ENCODE results near the gene PTPRU.
"Not testable (repeated sequence)": the region's sequence is repeated elsewhere in the genome, so short reads cannot be mapped to it uniquely, and the experiment has no call there.

PTPRU gene

DNA sequence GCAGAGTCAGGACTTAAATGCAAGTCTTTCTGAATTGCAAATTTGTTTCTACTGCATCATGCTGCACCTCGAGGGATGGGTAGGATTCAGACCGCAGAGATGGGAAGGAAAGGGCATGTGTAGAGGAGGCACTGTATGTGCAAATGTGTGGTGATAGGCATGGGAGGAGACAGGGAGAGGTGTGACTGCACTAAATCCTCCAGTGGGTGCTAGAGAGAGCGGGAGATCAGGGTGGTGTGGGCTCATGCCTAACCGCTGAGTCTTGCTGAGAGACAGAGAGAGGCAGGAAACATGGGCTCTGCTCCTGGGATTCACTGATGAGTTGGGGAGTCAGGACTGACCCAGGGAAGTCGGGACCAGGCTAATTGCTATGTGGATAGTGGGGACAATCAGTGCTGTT lies 61.1 kb downstream of the PTPRU start:
- DNase-seq, result no peak

DNA sequence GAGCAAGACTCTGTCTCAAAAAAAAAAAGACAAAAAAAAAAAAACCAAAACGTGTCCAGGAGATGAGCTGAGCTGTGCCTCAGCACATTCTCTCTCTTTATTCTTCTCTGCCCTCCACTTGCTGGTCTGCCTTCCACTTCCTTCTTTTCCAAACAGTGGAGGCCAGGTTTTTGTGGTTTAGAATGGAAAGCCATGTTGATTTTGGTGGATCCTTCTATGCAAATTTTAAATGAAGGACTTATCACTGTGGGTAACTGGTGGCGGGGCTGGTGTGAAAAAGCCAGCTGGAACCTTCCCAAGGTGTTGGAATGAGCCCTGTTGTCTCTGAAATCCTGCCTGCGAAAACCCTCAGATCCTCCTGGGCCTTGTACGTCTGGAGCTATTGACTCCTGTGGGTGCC lies 61.9 kb downstream of the PTPRU start:
- no peak for DNase-seq

DNA sequence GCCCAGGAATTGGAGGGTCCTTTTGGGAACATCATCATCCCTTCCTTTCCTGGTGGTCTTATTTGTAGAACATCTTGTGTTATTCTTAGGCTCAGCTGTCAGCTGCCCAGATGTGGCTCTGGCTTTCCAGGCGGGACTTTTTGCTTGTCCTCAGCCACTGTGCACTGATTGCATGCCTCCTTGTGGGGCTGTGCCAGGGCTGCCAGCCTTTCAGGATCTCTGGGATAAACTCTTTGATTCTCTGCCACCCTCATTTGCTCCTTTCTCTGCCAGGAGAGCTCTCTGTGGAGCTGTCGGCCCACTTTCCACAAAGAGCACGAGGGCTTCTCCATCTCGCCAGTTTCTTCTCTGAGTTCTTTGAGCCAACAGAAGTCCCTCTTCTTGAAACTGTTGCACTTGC lies 63.1 kb downstream of the PTPRU start:
- DNase-seq, result no peak

DNA sequence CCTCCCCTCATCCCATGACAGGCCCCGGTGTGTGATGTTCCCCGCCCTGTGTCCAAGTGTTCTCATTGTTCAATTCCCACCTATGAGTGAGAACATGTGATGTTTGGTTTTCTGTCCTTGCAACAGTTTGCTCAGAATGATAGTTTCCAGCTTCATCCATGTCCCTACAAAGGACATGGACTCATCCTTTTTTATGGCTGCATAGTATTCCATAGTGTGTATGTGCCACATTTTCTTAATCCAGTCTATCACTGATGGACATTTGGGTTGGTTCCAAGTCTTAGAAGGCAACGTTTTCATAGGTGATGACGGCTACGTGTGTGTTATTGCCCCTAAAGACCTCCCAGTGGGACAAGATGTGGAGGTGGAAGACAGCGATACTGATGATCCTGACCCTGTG lies 65.4 kb downstream of the PTPRU start:
- DNase-seq, result not testable (repeated sequence)

DNA sequence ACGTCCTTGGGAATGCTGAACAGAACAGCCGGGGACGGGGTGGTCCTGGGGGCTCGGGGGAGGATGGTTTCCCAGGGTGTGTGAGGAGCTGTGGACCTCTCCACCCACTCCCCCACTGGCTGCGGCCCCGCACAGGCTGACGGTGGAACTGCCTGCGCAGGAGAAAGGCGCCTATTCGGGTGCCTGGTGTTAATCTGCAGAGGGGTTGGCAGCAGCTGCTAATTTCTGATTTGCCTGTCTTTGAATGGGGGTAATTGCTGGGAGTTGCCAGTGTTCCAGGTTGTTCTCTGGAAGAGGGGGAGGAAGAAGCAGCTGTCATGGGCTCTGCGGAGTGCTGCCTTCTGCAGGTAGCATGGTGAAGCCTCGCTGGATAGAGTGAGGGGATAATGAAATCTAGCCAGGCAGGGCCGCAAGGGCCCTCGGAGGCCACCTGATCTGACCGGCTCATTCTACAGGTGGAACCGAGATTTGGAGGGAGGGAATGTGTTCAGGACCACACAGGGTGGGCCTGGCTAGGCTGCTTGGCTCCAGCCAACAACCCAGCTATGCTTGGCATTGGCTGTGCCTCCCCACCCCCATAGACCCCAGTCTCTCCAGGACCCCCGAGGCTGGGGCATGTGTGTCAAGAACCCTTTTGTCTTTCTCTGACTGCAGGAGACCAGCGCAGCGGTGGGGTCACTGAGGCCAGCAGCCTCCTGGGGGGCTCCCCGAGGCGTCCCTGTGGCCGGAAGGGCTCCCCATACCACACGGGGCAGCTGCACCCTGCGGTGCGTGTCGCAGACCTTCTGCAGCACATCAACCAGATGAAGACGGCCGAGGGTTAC lies 67.1 kb downstream of the PTPRU start:
- DNase-seq, result no peak

DNA sequence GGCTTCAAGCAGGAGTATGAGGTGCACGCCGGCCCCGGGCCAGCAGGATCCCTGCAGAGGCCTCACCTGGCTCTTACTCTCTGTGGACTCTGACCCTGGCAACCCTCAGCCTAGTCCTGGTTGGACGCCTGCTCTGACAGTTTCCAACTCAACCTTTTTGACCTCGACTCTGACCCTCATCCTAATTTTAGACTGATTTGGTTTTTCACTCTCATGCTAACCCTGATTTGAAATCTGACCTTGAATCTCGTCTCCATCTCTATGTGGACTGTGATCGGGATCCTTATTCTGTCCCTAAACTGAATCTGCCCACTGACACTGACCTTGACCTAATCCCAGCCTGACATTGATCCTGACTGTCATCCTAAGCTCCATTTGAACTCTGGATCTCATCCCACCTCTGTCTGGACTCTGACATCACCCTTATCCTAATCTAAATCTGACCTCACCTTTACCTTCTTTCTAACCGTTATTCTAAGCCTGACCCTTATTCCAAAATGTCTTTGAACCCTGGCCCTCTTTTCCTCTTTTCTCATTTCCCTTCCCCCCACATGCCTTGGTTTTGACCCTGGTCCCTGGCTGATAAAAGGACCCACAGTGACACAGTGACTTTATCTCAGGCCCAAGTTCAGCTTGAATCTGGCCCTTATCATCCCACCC lies 67.8 kb downstream of the PTPRU start:
- DNase-seq, result no peak

DNA sequence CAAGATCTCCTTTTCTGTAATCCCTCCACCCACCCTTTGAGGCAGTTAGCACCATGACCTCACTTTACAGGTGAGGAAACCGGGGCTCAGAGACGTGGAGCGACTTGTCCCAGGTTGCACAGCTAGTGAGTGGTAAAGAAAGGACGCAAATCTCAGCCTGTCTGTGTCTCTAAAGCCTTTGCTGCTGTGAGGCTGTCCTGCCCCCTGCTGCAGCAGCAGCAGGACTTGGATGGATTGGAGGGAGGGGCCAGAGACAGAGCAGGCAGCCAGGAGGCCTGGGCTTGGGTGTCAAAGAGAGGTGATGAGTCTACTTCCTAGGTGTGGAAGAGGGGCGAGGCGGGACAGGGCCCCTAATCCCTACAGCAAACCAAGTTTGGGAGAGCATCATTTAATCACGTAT lies 69.6 kb downstream of the PTPRU start:
- DNase-seq, result no peak

DNA sequence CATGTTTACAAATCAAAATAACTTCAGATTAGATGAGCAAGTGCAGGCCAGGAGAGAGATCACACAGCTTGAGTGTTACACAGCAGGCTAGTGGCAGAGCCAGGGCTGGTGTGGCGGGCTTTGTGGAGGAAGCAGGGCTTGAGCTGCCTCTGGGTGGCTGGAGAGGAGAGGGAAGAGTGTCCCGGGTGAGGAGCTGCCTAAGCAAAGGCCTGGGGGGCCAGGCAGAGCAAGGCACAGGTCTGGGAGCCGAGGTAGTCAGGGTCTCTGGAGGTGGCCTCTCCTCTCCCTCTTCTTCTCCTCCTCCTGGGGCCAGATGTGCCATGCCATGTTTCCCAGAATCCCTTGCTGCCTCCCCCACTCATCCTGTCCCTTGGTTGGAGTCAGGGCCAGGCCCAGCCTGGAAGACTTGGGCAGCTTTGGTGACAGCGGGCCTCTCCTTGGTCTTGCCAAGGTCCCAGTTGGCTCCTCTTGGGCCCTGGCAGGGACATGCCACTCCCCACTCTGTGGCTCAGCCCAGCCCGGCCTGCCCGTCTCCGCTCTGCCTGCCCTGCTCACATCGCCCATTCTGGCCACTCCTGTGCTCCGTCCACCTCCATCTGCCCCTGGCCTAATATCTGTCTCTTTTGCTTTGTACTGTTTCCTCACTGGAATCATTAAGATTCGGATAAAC lies 70.3 kb downstream of the PTPRU start:
- no peak for DNase-seq

DNA sequence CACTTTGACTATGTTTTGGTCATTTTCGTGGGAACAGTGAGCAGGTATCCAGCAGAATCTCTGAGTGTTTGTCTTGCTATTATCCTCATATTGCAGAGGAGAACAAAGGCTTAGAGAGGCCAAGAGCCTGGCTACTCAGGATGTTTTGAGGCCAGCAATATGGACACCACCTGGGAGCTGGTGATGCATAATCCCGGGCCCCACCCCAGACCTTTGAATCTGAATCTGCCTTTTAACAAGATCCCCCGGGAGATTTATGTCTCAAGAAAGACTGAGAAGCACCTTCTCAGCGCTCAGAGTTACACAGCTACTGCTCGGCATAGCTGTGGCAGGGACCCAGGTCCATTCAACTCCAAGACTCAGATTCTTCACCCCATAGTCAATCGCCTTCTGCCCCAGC lies 72.8 kb downstream of the PTPRU start:
- DNase-seq, result no peak

DNA sequence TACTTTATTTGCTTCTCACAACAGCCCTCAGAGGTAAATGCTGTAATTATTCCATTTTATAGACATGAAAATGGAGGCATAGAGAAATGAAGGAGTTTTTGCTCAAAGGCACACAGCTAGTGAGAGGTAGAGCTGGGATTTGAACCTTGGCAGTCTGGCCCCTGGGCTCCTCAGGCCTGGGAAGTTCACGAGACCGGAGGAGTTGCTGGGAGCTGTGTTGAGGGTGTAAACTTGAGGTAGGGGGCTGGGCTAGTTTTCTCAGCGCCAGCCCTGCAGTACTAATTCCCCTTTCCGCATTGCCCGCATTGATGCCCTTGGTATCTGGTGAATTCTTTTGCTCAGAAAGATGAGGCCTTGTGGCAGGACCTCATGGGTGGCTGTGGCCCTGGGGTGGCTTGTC lies 73.3 kb downstream of the PTPRU start:
- no peak for DNase-seq

DNA sequence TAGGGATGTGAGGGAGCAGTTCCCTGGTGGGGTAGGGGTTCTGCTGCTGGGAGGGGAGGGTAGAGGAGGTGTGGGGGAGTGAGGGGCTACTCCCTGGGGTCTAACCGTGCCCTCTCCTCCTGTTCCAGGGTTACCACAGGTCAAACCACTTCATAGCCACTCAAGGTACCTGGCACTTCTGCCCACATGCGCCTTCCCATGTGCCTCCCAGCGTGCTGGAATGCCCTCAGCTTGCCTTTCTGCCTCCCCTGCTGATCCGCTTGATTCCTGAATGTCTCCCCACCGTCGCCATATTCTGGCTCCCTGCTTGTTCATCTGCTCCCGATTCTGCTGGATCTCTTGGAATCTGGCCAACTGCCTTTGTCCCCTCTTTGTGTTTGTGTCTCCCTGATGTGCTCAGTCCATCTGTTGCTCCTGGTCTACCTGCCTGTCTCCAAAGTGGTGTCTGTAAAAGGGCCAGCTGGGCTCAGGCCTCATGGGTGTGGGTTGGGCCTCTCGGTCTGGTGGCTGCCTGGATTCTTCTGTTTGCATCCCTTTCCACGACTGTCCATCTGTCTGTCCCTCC lies 74.4 kb downstream of the PTPRU start:
- no peak for DNase-seq

DNA sequence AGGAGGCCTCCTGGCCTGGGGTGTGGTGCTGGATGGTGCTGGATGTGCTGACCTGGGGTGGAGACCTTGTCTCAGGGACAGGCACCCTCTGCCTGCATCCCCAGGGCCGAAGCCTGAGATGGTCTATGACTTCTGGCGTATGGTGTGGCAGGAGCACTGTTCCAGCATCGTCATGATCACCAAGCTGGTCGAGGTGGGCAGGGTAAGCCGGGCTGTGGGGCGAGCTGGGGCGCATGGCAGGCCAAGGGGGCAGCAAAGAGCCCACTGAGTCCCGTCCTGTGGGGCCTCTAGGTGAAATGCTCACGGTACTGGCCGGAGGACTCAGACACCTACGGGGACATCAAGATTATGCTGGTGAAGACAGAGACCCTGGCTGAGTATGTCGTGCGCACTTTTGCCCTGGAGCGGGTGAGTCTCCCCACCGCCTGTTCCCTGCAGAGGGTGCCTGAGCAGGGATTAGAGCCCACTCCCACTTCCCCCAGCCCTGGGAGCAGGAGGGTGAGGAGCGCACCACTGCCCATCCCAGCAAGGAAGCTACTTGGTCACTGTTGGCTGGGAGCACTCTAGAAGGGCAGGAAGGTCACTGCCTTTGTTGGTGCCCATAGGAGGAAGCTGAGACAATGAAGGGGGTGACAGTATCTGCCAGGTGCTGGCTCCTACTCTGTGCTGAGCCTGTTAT lies 75.2 kb downstream of the PTPRU start:
- no peak for DNase-seq

DNA sequence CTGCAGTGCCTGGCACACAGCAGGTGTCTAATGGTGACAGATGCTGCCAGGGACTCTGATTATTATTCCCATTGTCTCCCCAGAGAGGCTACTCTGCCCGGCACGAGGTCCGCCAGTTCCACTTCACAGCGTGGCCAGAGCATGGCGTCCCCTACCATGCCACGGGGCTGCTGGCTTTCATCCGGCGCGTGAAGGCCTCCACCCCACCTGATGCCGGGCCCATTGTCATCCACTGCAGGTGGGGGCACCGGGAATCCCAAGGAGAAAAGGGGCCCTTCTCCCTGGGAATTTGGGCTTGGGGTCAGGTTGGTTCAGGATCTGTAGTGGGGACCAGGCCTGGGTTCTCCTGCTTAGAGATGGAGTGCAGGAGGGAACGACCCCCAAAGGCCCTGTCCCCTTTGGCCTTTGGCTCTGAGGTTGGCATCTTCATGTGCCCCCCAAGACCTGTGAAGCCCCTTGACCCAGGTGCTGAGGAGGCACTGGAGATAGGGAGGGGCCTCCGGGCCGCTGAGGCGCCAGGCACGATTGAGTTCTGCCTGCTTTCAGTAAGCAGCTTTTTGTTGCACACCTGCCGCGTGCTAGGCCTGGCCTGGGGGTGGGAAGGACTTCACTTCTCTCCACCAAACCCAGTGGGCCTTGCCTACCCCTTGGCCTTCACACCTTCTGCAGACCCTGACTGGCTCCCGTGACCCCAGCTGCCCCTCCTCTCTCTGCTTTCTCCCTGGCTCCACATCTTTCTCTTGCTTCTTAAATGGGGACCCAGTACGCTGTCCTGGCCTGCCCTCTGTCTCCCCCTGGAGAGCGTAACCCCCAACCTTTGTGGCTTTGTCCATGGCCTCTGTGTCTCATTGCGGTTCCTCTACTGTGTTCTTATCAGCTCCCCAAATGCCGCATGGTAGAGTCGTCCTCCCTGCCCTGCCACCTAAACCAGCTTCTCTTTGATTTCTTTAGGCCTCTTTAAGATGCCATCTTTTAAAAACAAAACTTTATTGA lies 76.4 kb downstream of the PTPRU start:
- no peak for DNase-seq

DNA sequence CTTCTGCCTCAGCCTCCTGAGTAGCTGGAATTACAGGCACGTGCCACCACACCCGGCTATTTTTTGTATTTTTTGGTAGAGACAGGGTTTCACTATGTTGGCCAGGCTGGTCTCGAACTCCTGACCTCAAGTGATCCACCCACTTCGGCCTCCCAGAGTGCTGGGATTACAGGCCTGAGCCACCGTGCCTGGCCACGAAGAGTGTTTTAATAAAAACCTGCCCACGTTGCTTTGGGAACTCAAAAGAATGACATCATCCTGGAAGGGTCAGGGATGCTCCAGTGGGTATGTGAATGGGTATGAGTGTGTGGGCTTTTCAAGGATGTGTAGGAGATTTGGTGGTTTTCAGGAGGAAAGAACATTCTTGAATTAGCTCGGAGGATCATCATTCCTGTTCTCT lies 78.4 kb downstream of the PTPRU start:
- not testable (repeated sequence) for DNase-seq

DNA sequence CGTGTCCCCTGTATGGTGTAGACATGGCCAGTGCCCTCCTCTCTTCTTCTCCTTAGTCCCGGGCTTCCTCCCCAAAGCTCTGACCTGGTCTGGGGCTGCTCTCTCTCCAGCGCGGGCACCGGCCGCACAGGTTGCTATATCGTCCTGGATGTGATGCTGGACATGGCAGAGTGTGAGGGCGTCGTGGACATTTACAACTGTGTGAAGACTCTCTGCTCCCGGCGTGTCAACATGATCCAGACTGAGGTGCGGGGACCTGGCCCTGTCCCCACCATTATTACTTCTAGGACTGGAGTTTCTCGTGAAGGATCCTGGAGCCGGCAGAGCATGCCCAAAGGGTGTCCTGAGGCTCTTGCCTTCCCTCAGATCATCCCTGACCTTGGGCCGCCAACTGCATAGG lies 78.9 kb downstream of the PTPRU start:
- no peak for DNase-seq

DNA sequence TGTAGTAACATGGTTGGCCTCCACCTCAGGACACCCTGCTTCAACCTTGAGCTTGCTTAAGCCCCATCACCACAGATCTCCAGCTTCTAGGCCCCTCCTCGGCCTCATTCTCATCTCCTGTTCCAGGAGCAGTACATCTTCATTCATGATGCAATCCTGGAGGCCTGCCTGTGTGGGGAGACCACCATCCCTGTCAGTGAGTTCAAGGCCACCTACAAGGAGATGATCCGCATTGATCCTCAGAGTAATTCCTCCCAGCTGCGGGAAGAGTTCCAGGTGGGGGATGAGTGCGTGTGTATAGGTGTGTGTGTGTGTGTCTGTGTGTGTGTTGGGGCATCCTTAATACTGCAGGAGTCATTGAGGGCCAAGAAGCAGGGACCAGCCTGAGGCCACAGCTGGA lies 79.6 kb downstream of the PTPRU start:
- DNase-seq, result no peak

DNA sequence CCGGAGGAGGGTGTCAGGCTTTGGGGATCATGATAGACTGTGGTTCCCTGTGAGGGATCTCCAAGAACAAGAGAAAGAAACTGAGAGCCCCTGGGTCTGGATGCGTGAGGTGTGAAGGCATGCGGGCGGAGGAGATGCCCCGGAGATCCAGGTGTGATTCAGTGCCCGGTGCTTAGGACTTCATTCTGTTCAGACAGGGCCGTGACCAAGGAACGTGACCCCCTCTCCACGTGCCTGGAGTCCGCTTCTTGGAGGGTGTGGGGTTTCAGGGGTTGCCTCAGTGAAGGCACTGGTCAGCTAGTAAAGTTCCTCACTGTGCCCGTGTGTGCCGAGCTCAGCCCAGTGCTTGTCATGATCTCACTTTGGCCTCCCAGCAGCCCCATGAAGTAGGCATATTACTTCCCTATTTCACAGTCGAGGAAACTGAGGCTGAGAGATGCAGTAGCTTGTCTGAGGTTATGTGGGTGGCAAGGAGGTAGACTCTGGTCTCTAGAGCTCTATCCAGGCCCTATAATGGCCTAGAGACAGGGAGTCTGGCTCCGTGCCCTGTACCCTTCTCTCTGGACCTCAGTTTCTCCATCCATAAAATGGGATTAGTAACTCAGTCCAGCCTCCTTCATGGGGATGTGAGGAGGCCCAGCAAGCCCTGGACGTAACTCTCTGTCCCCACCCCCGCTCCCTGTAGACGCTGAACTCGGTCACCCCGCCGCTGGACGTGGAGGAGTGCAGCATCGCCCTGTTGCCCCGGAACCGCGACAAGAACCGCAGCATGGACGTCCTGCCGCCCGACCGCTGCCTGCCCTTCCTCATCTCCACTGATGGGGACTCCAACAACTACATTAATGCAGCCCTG lies 81.0 kb downstream of the PTPRU start:
- DNase-seq, result no peak

DNA sequence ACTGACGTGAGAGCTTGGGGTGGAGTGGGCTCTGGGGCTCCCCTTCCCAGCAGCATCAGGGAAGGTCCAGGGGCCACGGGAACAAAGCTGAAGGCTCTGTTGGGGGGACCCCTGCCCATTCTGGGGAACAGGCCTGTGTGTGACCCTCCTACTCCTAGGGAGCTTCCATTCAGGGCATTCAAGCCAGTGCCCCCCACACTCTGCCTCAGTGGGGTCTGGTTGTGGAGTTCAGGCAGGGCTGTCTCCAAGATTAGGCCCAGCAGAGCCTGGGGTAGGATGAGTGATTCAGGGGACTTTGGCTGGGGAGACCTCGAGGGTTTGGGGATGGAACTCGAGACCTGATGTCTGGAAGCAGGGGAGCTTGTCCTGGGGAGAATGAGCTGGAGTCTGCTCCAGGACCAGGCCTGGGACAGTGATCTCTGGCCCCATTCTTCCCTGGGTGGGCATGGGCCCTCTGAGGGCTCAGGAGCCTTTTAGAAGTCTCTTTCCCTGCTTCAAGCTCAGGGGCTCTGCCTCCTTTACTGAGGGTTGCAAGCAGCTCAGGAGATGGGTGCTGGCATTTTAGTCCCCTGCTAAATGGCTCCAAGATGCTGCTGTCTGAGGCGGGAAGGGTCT lies 81.7 kb downstream of the PTPRU start:
- DNase-seq, result no peak

DNA sequence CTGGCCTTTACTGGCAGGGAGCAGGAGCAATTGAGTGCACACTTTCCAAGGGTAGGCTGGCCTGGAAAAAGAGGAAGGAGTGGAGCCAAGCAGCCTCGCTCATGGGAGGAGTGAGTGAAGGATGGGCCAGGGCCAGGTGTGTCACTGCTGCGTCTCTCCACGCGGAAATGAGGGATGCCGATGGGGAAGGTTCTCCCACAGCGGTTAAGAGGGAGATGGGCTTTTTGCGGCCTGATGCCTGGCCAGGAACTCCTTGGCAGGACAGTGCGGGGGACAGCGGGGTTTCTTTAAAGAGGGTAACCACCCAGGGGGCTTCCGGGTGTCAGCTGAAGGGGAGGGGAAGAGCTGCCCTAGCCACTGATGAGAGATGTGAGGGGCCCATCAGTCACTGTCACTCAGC lies 82.4 kb downstream of the PTPRU start:
- no peak for DNase-seq

DNA sequence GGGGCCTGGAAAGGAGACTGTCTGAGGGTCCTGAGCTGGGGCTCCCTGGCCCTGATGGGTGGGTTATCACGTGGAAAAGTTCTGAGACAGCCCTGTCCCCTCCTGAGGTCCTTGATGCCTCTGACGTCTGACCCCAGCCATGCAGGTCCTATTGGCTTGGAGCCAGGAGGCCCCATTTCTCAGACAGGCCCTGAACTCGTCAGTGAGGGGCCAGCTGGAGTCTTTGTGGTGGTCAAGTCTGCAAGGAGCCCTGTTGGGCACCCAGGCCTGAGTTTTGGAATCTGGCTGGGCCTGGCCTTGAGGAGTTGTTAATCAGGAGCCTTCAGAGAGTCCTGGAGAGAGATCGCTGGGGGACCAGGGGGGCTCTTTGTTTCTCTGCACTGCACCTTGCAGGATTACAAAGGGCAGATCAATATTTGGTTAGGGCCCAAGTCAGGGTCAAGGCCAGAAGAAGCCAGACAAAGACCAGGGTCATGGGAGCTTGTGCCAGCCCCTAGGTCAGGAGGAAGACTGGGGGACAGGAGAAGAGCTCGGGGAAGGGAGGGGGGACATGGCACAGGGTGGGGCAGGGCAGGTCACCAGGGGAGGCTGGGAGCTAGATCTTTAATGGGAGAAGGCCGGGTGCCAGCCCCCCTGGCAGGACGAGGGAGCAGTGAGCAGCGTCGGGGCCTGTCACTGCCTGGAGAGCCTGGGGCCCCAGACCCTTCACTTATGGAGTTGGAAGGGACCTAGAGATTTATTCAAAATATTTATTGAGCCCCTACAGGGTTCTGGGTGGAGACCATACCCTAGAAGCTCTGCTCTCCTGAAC lies 83.2 kb downstream of the PTPRU start:
- no peak for DNase-seq
